DND-41 (cell line): Measurements from ENCODE around the gene PLD3.
A peak's percentile ranks its signal among the peaks of the same experiment; 100 is the strongest.

Experiments
- ATAC-seq: fragments of 200-7000 bp; cut with Tn5 transposase; 3 replicates; pipeline ENCODE4 v1.9.1; 2021; ENCODE audit warnings: low read depth; ENCODE audit not compliant: insufficient read depth
- DNase-seq: peaks from one replicate; pipeline ENCODE4 v3.0.0-alpha.2; 2020
- H2AFZ ChIP-seq: 2 replicates; pipeline ENCODE4 v1.6.0; 2012; ENCODE audit warnings: low read depth, low read length
- H3K27ac ChIP-seq: 2 replicates; pipeline ENCODE4 v1.5.1; 2012; ENCODE audit warnings: low read length, inconsistent platforms
- H3K27me3 ChIP-seq: fragments of 200-600 bp; sonication (generic); 2 replicates; pipeline ENCODE4 v1.6.0; 2012; ENCODE audit warnings: low read length, mild to moderate bottlenecking, inconsistent platforms; ENCODE audit not compliant: insufficient read depth, poor library complexity
- H3K36me3 ChIP-seq: 2 replicates; pipeline ENCODE4 v1.5.1; 2012; ENCODE audit warnings: low read length, inconsistent platforms; ENCODE audit not compliant: insufficient read depth
- H3K4me1 ChIP-seq: 2 replicates; pipeline ENCODE4 v1.5.1; 2012; ENCODE audit warnings: mild to moderate bottlenecking, low read length; ENCODE audit not compliant: insufficient read depth
- H3K4me2 ChIP-seq: 2 replicates; pipeline ENCODE4 v1.6.0; 2012; ENCODE audit warnings: mild to moderate bottlenecking, moderate library complexity, low read length, inconsistent platforms; ENCODE audit not compliant: insufficient read depth
- H3K4me3 ChIP-seq, 2 experiments: fragments of 200-600 bp in 1 of 2; shearing (Covaris generic) in 1 of 2; 2 replicates each; pipeline ENCODE4 v1.5.1; 2012 to 2016; ENCODE audit warnings: inconsistent platforms in 2 of 2, low read length in 2 of 2, mild to moderate bottlenecking in 2 of 2, low read depth in 1 of 2, moderate library complexity in 1 of 2
- H3K79me2 ChIP-seq: 2 replicates; pipeline ENCODE4 v1.6.0; 2012; ENCODE audit warnings: low read length, inconsistent platforms; ENCODE audit not compliant: insufficient read depth
- H3K9ac ChIP-seq: 2 replicates; pipeline ENCODE4 v1.6.0; 2012; ENCODE audit warnings: low read depth, mild to moderate bottlenecking, inconsistent platforms, low read length, moderate library complexity
- H3K9me3 ChIP-seq: 2 replicates; pipeline ENCODE4 v1.5.1; 2012; ENCODE audit warnings: low read length, moderate library complexity, mild to moderate bottlenecking, inconsistent platforms; ENCODE audit not compliant: insufficient read depth, severe bottlenecking
- H4K20me1 ChIP-seq: 2 replicates; pipeline ENCODE4 v1.6.0; 2012; ENCODE audit warnings: low read length; ENCODE audit not compliant: insufficient read depth
- CTCF ChIP-seq: IDR thresholded peaks from 2 replicates; pipeline ENCODE4 v1.5.1; 2012; ENCODE audit warnings: borderline replicate concordance, low read length, moderate library complexity, mild to moderate bottlenecking; ENCODE audit not compliant: poor library complexity, severe bottlenecking; ENCODE audit errors: extremely low read depth
- EZH2 ChIP-seq: IDR thresholded peaks from 3 replicates; pipeline ENCODE4 v1.6.1; 2012; ENCODE audit warnings: borderline replicate concordance, low read depth, mild to moderate bottlenecking, moderate library complexity, low read length, inconsistent platforms; ENCODE audit not compliant: severe bottlenecking

PLD3 gene

GRCh38 chr19:40421993-40422747 lies 73.7 kb downstream of the PLD3 start:
- H3K9me3 ChIP-seq = no peaks in the 10 kb centered on the region
- no peak overlapping the region for H2AFZ ChIP-seq
- no peak for ATAC-seq
- H3K4me1 ChIP-seq = peaks cover 29% of the 10 kb centered on the region
- no peak overlapping the region for H3K4me2 ChIP-seq
- no peak overlapping the region for H3K9ac ChIP-seq
- H3K27me3 ChIP-seq = no peaks in the 10 kb centered on the region
- H3K4me3 ChIP-seq = no peak overlapping the region
- H3K79me2 ChIP-seq = peaks cover 19% of the 10 kb centered on the region
- H3K27ac ChIP-seq = no peak overlapping the region
- TF ChIP-seq EZH2 = no peak
- no peak for TF ChIP-seq CTCF
- H4K20me1 ChIP-seq = no peaks in the 10 kb centered on the region
- H3K36me3 ChIP-seq = peaks cover 13% of the 10 kb centered on the region; the same call in 1 of the 2 replicates
- no peak for DNase-seq

GRCh38 chr19:40422748-40423566 lies 74.5 kb downstream of the PLD3 start:
- TF ChIP-seq EZH2 = no peak
- no peak for TF ChIP-seq CTCF
- H3K79me2 ChIP-seq = peaks cover 19% of the 10 kb centered on the region
- H3K9me3 ChIP-seq = no peaks in the 10 kb centered on the region
- H3K27ac ChIP-seq = no peak overlapping the region
- DNase-seq (no peak), ATAC-seq (no peak)
- H3K4me3 ChIP-seq = no peak overlapping the region
- no peaks in the 10 kb centered on the region for H3K27me3 ChIP-seq
- peaks cover 29% of the 10 kb centered on the region for H3K4me1 ChIP-seq
- H3K9ac ChIP-seq = no peak overlapping the region
- H2AFZ ChIP-seq = no peak overlapping the region
- no peaks in the 10 kb centered on the region for H4K20me1 ChIP-seq
- no peak overlapping the region for H3K4me2 ChIP-seq
- peaks cover 13% of the 10 kb centered on the region; the same call in 1 of the 2 replicates for H3K36me3 ChIP-seq

- Histone ChIP-seq H3K9me3 (no peaks in the 10 kb centered on the region), H2AFZ (no peak overlapping the region), H4K20me1 (no peaks in the 10 kb centered on the region), H3K4me2 (peak overlapping the region; percentile 100; the same call in 1 of the 2 replicates), H3K4me1 (peaks cover 29% of the 10 kb centered on the region), H3K27me3 (no peaks in the 10 kb centered on the region), H3K79me2 (peaks cover 19% of the 10 kb centered on the region), H3K27ac (no peak overlapping the region), H3K4me3 (no peak overlapping the region), H3K9ac (no peak overlapping the region), H3K36me3 (peaks cover 13% of the 10 kb centered on the region; the same call in 1 of the 2 replicates)
- ATAC-seq (no peak), DNase-seq (no peak)
- TF ChIP-seq CTCF = no peak
- no peak for TF ChIP-seq EZH2
Observed at GRCh38 chr19:40423938-40424337, 75.4 kb downstream of the PLD3 start.
